MM.1S (cell line): ENCODE data around the gene SS18L1.

Experiments
- EZH2 ChIP-seq: fragments of 300-600 bp; sonication (generic); optimal IDR thresholded peaks from 2 replicates; pipeline ENCODE3; 2017; ENCODE audit warnings: low read depth, mild to moderate bottlenecking, antibody characterized with exemption, low read length, mixed read lengths
- EZH2phosphoT487 ChIP-seq: fragments of 300-600 bp; sonication (generic); IDR thresholded peaks from 2 replicates; pipeline ENCODE4 v1.6.1; 2018; ENCODE audit warnings: antibody characterized with exemption, low read length
- TF ChIP-seq, protein P1 (sequence below): fragments of 300-600 bp; sonication (generic); IDR thresholded peaks from 2 replicates; pipeline ENCODE4 v1.5.1; 2016; ENCODE audit warnings: antibody characterized with exemption, low read length, mixed read lengths

- TF ChIP-seq, protein P1, sequence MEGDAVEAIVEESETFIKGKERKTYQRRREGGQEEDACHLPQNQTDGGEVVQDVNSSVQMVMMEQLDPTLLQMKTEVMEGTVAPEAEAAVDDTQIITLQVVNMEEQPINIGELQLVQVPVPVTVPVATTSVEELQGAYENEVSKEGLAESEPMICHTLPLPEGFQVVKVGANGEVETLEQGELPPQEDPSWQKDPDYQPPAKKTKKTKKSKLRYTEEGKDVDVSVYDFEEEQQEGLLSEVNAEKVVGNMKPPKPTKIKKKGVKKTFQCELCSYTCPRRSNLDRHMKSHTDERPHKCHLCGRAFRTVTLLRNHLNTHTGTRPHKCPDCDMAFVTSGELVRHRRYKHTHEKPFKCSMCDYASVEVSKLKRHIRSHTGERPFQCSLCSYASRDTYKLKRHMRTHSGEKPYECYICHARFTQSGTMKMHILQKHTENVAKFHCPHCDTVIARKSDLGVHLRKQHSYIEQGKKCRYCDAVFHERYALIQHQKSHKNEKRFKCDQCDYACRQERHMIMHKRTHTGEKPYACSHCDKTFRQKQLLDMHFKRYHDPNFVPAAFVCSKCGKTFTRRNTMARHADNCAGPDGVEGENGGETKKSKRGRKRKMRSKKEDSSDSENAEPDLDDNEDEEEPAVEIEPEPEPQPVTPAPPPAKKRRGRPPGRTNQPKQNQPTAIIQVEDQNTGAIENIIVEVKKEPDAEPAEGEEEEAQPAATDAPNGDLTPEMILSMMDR, result no peak
- no peak for TF ChIP-seq EZH2phosphoT487
- no peak for TF ChIP-seq EZH2
Measured at GRCh38 chr20:62163485-62163865, 19.9 kb downstream of the SS18L1 start.
